Measurements from ENCODE around the gene SLX4IP.

The SLX4IP gene

GRCh38 chr20:10467681-10468339 is 32.7 kb downstream of the SLX4IP start:
- DNase-seq: no peak

GRCh38 chr20:10468340-10468845 is 33.3 kb downstream of the SLX4IP start:
- DNase-seq: no peak

GRCh38 chr20:10469056-10469455 is 34.0 kb downstream of the SLX4IP start:
- no peak for DNase-seq

GRCh38 chr20:10469599-10469998 is 34.5 kb downstream of the SLX4IP start:
- DNase-seq: peak; percentile 67

- no peak for DNase-seq
Observed at GRCh38 chr20:10470276-10470675, 35.2 kb downstream of the SLX4IP start.

GRCh38 chr20:10472871-10473270 is 37.8 kb downstream of the SLX4IP start:
- DNase-seq: no peak

GRCh38 chr20:10474606-10475184 is 39.6 kb downstream of the SLX4IP start:
- peak; percentile 61 for DNase-seq

- no peak for DNase-seq
Observed at GRCh38 chr20:10475225-10475624, 40.1 kb downstream of the SLX4IP start.

- no peak for DNase-seq
Observed at GRCh38 chr20:10476319-10476724, 41.2 kb downstream of the SLX4IP start.

GRCh38 chr20:10478205-10478604 is 43.1 kb downstream of the SLX4IP start:
- DNase-seq: no peak

GRCh38 chr20:10478930-10479329 is 43.8 kb downstream of the SLX4IP start:
- no peak for DNase-seq

- DNase-seq: no peak
Observed at GRCh38 chr20:10481676-10482075, 46.6 kb downstream of the SLX4IP start.

- no peak for DNase-seq
Observed at GRCh38 chr20:10483691-10484090, 48.6 kb downstream of the SLX4IP start.

- no peak for DNase-seq
Observed at GRCh38 chr20:10487142-10488136, 52.3 kb downstream of the SLX4IP start.

- no peak for DNase-seq
Observed at GRCh38 chr20:10488534-10488933, 53.4 kb downstream of the SLX4IP start.

- no peak for DNase-seq
Observed at GRCh38 chr20:10489853-10490252, 54.7 kb downstream of the SLX4IP start.

- DNase-seq: no peak
Observed at GRCh38 chr20:10490257-10490656, 55.2 kb downstream of the SLX4IP start.

GRCh38 chr20:10490706-10491105 is 55.6 kb downstream of the SLX4IP start:
- DNase-seq: no peak

GRCh38 chr20:10492065-10492464 is 57.0 kb downstream of the SLX4IP start:
- DNase-seq: no peak

- no peak for DNase-seq
Observed at GRCh38 chr20:10492844-10493243, 57.7 kb downstream of the SLX4IP start.

- no peak for DNase-seq
Observed at GRCh38 chr20:10495173-10495572, 60.1 kb downstream of the SLX4IP start.

GRCh38 chr20:10496465-10496864 is 61.4 kb downstream of the SLX4IP start:
- DNase-seq: no peak

- no peak for DNase-seq
Observed at GRCh38 chr20:10497283-10497682, 62.2 kb downstream of the SLX4IP start.

- no peak for DNase-seq
Observed at GRCh38 chr20:10497791-10498190, 62.7 kb downstream of the SLX4IP start.

All from GDM1 (cell line).